NCI-H2227 treated with DMSO at 0.1 percent for 48 hours (cell line): ENCODE data around the gene MTG1.
"Not testable (repeated sequence)": the region's sequence is repeated elsewhere in the genome, so short reads cannot be mapped to it uniquely, and the experiment has no call there.

ENCODE experiments used
- DNase-seq: peaks from one replicate; lab custom pipeline; 2025; lab: John Stamatoyannopoulos, UW

Gene MTG1

DNA sequence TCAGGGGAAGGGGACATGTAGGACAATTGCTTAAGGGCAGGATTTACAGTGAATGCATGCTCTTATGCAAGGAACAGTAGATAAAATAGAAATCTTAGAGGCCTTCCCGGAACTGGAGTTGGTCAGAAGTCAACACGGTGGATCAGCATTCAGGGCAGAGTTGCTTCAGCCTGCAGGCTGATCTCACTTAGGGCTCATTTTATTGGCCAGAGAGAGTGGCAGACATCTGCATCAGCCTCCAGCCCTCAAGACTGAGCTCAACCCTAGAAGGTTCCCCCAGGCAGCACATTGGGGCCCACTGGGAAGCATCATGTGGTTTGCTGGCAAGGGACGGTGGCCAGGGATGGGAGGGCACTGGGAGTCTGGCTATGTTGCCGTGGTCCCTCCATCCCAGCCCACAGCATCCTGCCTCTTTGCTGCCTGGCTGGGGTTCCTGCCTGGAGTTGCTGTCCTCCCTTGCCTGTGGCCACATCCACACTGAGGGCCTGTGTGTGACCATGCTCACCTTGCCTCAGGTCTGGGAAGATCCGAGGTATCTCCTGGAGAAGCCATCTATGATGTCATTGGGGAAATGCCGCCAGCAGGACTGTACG, 72.8 kb downstream of the MTG1 start:
- DNase-seq = no peak

DNA sequence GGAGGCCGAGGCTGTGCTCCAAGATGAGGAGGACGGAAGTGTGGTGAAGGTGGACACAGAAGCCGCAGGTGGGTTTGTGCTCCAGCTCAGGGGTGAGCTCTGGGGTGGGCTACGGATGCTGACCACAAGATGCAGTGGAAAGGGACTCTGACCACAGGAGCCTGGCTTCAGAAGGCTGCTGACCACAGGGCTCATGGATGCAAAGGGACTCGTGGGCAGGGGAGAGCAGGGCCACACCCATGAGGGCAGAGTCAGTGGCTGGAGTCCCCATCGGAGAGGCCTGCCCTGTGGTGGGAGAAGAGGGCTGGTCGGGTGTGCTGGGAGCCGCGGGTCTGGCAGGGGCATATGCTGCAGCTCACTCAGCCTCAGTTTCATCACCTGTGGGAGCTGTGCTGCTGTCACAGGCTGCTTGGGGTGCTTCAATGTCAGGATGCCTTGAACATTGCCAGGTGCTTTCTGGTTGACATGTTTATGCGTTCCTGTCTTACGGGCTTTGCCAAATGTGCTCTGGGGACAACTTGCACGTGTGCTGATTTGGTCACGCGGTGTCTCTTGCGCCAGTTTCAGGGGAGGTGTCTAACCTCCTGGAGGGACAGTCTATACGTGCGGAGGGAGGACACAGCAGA, 73.4 kb downstream of the MTG1 start:
- DNase-seq = no peak

DNA sequence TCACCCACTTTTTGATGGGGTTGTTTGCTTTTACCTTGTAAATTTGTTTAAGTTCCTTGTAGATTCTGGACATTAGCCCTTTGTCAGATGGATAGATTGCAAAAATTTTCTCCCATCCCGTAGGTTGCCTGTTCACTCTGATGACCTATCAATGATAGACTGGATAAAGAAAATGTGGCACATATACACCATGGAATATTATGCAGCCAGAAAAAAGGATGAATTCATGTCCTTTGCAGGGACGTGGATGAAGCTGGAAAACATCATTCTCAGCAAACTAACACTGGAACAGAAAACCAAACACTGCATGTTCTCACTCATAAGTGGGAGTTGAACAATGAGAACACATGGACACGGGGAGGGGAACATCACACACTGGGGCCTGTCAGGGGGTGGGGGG, 75.2 kb downstream of the MTG1 start:
- DNase-seq = not testable (repeated sequence)

GRCh38 chr10:133471300-133472109, 77.5 kb downstream of the MTG1 start:
- no peak for DNase-seq
